GM18520 (cell line): ENCODE measurements around the gene ATE1.

ENCODE experiments used
- ATAC-seq: cut with Tn5 transposase; IDR thresholded peaks from one replicate; pipeline ENCODE4 v1.9.1; 2021; ENCODE audit not compliant: unreplicated experiment

ATE1 gene

GRCh38 chr10:121880895-121881294, 46.9 kb downstream of the ATE1 start:
- ATAC-seq, result no peak

GRCh38 chr10:121879476-121879875, 48.4 kb downstream of the ATE1 start:
- ATAC-seq, result no peak

- no peak for ATAC-seq
Observed at GRCh38 chr10:121873236-121873635, 54.6 kb downstream of the ATE1 start.

- ATAC-seq, result no peak
Observed at GRCh38 chr10:121870413-121870812, 57.4 kb downstream of the ATE1 start.

GRCh38 chr10:121865554-121865953, 62.3 kb downstream of the ATE1 start:
- ATAC-seq, result no peak

GRCh38 chr10:121864653-121865052, 63.2 kb downstream of the ATE1 start:
- no peak for ATAC-seq

- ATAC-seq, result no peak
Observed at GRCh38 chr10:121864168-121864567, 63.7 kb downstream of the ATE1 start.

GRCh38 chr10:121862649-121863048, 65.2 kb downstream of the ATE1 start:
- ATAC-seq, result no peak

GRCh38 chr10:121862042-121862441, 65.8 kb downstream of the ATE1 start:
- ATAC-seq, result no peak

- no peak for ATAC-seq
Observed at GRCh38 chr10:121860810-121861209, 67.0 kb downstream of the ATE1 start.

GRCh38 chr10:121854809-121855445, 72.9 kb downstream of the ATE1 start:
- no peak for ATAC-seq

GRCh38 chr10:121853950-121854349, 73.9 kb downstream of the ATE1 start:
- ATAC-seq, result no peak

- ATAC-seq, result no peak
Observed at GRCh38 chr10:121851786-121852185, 76.0 kb downstream of the ATE1 start.

- no peak for ATAC-seq
Observed at GRCh38 chr10:121848082-121848481, 79.7 kb downstream of the ATE1 start.

GRCh38 chr10:121846555-121846954, 81.3 kb downstream of the ATE1 start:
- ATAC-seq, result no peak

GRCh38 chr10:121845044-121845784, 82.6 kb downstream of the ATE1 start:
- no peak for ATAC-seq

- no peak for ATAC-seq
Observed at GRCh38 chr10:121844537-121844936, 83.3 kb downstream of the ATE1 start.

GRCh38 chr10:121843379-121843778, 84.5 kb downstream of the ATE1 start:
- no peak for ATAC-seq

- no peak for ATAC-seq
Observed at GRCh38 chr10:121841862-121842261, 86.0 kb downstream of the ATE1 start.

GRCh38 chr10:121838931-121839330, 88.9 kb downstream of the ATE1 start:
- ATAC-seq, result no peak

GRCh38 chr10:121838149-121838548, 89.7 kb downstream of the ATE1 start:
- ATAC-seq, result no peak

- ATAC-seq, result no peak
Observed at GRCh38 chr10:121836171-121836570, 91.7 kb downstream of the ATE1 start.

GRCh38 chr10:121835376-121835775, 92.5 kb downstream of the ATE1 start:
- no peak for ATAC-seq
